GM18870 (cell line): ENCODE data around the gene NACC2.

ENCODE experiments used
- ATAC-seq: cut with Tn5 transposase; IDR thresholded peaks from one replicate; pipeline ENCODE4 v1.9.1; 2021; ENCODE audit warnings: moderate library complexity; ENCODE audit not compliant: unreplicated experiment

Gene NACC2

DNA sequence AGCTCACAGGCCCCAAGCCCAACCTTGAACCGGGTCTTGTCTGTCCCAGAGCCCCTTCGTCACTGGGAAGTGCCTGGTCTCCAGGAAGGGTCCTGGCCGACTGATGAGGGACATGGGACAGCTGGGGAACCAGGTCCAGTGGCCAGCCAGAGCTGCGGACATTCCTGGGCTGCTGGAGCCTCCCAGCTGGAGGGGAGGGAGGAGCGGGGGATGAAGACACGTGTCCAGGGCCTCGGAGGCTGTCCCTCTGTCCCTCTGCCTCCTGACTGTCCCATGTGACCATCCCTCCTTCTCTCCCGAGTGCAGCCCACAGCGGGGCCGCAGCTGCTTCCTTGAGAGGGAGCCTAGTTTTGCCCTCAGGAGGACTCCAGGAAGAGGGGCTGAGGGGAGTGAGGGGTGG is 92.2 kb downstream of the NACC2 start:
- ATAC-seq: no peak

DNA sequence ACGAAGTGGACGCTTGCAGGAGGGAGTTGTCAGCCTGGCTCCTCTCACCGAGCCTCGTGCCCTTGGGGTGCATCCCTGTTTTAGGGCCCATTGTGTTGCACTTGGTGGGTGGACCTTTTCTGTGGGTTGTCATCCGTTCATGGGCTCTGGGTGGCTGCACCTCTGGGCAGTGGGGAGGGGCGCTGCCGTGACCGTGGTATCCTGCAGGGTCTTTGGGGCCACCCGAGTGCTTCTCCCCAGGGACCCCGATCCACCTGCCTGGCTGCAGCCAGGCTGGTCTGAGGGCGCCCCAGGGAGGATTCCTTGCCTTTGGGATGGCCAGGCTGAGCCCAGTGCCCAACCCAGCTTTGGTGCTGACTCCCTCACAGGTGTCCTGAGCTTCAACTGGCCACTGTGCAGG is 92.9 kb downstream of the NACC2 start:
- ATAC-seq: no peak

DNA sequence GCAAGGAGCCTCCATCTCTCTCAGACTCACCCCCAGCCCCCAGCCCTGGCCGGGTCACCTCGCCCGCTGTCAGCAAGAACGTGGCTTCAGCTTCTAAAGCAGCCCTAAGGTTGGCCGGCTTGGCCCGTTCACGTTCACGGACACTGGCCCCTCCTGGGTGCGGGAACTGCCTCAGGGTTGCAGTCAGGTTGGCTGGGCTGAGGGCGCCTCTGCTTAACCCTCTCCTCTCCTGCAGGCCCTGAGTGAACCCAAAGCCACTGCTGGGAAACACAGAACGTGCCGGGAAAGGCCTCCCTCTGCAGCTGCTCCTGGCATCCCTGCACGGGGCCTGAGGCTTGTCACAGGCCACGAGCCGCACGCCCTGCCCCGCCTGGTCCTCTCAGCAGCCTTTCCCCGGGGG is 93.9 kb downstream of the NACC2 start:
- ATAC-seq: no peak

DNA sequence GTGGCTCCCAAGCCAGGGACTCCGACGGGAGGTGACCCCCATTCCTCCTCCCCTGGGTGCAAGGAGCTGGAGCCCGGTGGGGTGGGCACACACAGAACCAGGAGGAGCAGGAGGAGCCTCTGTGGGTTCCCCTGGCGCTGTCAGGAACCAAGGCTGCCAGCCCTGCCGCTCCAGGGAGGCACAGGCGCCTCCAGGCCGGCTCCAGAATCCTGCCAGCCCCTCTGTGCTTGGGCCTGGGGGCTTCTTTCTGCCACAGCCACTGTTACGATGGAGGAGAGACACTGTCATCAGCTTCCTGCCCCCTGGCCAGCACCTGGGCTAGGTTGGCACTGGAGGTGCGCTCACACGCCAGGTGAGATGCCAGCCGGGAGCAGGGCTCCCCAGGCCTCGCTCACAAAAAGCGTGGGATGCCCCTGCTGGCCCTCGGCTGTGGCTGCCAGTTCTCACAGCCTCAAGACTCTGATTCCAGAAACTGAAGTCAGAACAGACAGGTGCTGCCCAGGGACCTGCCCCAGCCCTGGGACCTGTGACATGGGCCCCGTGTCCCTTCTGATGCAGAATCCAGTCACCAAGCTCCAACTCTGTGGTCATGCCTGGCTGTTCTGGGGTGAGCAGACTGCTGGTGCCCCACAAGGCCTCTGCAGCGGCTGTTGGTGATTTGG is 96.5 kb downstream of the NACC2 start:
- ATAC-seq: no peak

DNA sequence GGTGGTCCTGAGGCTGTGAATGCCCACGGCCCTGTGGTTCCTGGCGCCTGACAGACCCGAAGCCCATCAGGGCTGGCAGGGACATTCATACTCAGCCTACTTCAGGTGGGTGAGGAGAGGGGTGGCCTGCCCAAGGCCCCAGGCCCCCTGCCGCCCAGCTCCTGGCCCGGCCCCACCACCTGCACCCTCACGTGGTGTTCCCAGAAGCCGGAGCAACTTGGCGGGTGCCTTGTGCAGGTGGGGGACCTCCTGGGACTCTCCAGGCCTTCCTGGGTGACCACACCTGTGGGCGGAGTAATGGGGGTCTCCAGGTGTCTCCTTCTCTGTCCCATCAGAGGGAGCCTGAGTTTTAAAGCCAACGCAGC is 97.1 kb downstream of the NACC2 start:
- no peak for ATAC-seq

DNA sequence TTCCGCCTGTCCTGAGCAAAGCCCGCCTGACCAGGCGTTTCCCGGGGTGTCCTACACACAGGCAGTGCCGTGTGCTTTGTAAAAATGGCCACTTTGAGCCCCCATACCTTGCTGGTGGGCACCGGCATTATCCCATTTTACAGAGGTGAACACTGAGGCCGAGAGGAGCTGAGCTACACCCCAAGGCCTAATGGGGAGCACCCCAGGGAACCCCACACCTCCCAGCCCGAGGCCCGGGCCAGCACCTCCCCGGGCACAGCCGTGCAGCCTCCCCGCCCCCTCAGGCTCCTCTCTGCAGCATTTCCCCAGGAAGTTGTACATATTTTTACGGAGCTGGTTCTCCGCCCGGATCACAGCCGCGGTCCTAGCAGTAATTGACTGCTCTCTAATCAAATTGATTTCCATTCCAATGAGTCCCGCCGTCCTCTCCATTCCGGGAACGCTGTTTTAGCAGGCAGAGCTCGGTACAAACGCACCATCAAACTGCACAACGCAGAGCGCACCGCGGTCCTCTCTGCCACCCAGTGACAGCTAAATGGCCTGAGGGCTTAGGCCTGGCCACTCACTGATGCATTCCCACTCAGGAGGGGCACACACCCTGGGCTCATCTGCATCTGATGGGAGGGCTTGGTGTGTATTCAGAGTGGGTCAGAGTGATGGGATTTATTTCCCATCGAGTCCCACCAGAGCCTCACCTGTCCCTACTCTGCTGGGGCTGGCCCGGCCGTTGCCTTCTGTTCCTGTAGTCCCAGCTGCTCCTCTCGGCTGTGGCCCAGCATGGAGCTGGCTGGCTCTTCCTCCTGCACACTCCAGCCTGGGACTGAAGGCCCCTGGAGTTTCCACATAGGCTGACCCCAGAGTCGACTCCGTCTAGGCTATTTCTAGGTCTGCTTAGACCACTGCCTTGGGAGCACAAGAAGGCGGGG is 97.7 kb downstream of the NACC2 start:
- ATAC-seq: no peak

DNA sequence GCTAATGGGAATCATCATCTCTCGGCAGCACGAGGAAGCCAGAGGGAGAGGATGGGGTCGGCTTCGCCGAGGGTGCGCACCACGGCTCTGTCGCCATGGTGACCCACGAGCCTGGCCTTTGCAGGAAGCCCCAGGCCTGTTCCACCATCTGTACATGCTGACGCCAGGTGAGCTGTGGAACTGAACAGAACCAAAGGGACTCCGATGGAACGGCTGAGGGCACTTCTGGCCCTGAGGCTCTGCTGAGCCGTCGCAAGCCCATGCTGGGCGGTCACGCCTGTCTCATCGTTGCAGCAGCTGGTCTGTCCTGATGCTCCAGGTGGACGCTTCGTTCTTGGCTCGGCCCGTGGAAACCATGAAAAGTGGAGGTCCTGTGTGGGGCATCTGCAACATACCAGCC is 99.3 kb downstream of the NACC2 start:
- ATAC-seq: no peak

DNA sequence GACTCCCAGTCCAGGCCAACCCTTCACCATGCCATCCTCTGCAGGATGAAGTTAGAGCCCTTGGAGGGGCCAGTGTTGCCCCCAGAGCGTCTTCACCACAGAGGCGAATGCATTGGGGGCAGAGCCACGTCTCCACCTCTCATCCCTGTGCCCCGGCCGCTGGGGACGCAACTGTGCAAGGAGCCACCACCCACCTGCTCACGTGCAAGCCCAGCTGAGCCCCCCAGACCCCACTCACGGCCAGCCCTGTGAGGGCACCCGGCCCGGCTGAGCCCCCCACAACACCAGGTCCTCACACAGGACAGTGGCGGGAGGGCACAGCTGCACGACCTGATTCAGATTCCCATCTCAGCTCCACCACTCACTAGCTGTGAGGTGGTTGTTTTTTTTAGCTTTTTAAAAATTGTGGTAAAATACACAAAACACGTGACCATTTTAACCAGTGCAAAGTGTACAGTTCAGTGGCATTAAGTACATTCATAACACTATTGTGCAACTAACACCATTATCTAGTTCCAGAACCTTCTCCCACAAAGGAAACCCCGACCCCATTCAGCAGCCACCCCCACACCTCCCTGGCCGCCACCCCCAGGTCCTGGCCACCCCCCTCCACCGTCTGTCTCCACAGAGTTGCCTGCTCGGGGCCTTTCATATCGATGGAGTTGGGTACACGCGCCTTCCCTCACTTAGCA is 100.4 kb downstream of the NACC2 start:
- no peak for ATAC-seq

DNA sequence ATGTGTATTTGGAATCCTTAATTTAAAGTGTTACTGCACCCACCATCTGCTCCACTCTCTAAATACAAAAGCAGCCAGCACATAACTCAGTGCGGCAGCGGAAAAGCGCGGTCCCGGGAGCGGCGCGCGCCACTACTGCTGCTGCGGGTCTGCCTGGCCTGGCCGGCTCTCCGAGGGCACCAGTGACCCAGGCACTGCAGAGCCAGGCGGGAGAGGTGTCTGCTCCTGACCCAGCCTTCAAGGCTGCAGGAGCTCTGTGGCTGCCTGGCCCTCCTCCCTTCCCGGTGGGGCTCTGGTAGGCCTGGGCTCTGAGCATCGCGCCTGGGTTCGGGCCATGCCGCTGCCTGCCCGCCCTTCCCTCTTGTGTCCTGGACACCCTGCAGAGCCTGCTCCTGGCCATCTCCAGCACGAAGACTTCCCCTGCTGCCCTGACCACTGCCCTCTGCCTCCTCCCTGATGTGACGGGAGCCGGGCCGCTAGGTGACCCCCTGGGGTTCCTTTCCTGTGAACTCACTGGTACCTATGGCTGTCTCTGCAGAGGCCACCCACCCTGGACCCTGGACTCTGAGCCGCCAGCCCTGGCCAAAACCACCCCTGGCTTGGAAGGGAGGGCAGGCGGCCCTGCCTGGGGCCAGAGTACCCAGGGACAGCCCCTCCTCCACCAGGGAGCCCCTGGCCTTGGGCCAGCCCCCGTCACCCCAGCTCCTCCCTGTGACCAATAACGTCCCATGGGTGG is 101.2 kb downstream of the NACC2 start:
- no peak for ATAC-seq

DNA sequence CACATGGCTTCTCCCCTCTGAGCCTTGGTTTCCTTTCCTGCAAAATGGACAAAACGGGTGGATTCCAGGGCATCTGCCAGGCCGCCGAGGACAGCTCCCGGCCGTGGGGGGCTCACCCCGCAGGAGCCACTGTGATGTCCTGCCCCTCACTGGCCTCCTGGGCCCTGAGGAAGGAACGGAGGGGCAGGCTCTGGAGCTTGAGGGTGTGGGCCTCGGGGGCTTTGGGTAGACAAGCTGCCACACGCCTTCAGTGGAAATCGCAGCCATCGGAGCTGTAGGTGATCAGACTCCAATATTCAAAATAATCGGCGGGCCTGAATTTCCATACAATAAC is 101.7 kb downstream of the NACC2 start:
- ATAC-seq: no peak

DNA sequence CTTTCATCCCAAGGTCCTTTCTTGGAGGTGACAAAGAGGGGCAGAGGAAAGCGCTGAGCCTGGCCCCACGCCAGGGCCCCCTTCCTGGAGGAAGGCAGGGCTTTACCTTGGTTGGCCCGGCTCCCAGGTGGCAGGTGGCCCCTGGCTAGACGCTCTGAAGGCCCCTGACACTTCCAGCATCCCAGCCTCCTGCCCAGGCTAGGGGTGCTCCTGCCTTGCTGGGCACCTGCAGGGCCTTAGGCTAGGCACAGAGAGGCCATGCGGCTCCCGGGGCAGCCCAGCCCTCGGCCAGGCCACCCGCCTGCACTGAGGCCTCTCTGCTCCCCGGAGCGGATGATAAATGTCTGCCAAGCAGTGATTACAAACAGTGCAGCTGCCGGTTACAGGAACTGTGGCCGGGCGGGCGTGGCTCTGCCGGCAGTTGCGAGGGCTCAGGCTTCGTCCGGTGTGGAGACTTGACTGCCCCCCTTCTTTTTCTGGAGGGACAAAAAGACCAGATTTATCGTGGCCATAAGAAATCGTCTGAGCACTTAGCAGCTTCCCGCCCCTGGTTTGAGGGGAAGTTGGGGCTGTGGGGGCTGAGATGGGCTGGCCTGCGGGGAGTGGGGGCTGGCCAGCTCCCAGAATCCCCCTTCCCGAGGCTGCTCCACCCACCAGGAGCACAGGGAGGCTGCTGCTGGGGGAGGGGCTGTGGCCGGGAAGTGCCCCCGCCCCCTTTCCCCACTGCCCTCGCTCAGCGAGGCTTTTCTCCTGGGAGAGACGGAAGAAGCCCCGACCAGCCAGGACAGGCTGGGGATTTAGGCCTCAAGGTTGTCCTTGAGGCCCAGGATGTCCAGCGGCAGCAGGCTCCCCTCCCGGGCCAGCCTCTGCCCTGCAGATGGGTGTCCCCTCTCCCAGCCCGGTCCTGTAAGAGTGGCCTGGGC is 102.3 kb downstream of the NACC2 start:
- ATAC-seq: no peak

DNA sequence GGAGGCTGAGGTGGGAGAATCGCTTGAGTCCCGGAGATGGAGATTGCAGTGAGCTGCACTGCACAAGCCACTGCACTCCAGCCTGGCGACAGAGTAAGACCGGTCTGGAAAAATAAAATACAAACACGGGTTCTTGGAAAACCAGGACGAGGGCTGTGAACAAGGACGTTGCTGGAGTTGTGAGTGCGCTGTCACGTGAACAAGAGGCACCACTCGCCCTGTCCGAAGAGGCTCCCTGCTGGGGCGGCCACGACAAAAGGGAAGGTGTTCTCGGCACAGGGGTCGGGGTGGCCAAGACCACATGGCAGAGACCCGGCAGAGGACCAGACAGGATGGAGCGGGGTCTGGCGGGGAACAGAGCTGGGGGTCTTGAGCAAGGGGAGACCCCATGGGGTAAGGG is 103.3 kb downstream of the NACC2 start:
- no peak for ATAC-seq

DNA sequence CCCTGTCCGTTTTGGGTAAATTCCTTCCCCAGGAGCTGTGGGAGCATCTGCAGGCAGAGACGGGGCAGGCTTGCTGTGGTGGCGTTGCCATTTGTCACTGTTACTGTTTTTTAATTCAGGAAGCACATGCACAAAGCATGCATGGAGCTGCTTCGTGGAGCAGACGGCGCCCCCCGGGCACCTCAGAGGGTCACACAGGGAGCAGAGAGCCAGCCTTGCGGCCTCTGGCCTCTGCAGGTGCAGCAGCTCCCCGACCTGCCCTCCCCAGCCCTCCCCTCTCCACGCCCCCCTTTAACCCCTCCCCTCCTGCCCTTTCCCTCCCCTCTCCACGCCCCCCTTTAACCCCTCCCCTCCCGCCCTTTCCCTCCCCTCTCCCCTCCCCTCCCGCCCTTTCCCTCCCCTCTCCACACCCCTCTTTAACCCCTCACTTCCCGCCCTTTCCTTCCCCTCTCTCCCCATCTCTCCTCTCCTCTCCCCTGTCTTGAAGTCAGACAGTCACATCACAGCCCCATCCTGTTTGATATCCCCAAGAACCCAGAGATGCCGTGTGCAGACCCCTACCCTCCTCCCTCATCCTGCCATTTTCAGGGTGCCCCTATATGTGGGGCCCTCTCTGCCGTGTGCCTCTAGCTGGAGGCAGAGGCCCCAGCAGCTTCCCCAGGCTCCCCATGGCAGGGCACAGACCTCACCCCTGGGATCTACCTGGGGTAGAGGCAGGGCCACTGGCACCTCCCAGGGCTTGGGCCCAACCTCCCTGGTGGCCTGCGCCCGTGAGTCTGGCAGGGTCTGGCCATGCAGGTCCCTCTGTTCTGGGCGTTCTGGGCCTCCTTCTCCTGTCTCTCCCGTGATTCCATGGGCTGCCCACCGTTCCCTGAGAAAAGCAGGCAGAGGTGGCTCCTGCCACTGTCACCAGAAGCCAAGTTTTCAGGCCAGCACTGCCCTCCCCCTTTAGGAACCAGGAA is 104.3 kb downstream of the NACC2 start:
- no peak for ATAC-seq

DNA sequence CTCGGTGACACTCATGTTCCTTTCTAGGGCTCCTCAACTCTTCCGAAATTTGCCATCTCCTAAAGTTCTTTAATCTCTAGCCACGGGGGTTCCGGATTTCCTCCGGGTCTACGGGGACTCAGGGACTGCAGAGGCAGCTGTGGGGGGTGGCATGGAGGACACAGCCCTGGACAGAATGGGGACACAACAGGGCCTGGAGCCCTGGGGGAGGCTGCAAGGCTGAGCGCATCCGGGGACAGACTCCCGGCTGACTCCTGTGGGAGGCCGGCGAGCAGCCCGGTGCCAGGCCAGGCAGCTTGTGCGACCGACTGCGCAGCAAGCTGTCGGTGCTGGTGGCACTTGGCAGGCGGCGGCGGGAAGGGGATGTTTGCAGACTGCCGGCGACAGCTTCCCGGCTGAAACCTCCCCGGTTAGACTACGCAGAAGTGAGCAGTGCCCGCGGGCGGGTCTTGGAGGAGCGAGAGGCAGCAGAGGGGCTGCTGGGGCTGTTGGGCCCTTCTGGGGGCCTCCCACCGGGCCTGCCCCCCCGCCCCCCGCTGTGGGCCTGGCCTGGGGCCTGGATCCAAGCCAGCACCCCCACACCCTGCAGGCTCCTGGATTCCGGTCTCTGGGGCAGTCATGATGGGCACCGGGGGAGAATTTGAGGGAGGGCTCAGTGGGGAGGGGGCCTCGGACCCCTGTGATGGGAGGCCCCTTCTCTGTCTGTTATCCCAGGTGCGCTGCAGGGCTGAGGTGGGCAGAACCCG is 105.2 kb downstream of the NACC2 start:
- no peak for ATAC-seq

DNA sequence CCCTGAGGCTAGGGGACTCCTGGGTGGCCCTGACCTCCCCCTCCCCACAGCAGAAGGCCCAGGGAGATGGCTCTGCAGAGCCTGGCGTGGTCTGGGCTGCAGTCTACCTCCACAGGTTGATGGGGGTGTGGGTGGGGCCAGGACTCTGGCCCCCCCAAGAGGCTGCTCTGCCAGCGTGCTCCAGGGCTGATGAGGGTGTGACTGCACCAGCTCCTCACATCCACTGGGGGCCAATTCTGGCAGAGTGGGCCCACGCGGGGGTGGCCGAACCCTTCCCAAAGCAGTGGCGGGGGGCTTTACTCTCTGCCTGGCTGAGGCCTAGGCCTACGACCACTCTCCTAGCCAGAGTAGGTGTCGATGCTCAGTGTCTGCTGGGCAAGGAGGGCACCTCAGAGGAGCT is 105.9 kb downstream of the NACC2 start:
- no peak for ATAC-seq

DNA sequence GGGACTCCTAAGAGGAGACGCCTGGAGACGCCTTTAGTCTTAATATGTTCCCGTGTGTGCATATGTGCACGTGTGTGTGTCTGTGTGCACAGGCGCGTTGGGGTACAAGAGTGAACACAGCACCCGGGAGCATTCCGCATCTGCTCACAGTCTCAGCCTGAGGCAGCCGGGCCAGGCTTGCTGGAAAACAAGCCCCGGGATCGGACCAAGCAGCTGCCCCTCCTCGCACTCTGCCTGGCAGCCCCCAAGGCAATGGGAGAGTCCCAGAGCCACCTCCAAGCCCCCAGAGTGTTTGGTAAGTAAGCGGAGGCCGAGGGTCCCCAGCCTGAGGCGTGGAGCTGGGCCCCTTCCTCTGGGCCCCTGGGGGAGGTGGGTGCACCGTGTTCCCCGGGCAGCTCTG is 106.6 kb downstream of the NACC2 start:
- ATAC-seq: no peak

DNA sequence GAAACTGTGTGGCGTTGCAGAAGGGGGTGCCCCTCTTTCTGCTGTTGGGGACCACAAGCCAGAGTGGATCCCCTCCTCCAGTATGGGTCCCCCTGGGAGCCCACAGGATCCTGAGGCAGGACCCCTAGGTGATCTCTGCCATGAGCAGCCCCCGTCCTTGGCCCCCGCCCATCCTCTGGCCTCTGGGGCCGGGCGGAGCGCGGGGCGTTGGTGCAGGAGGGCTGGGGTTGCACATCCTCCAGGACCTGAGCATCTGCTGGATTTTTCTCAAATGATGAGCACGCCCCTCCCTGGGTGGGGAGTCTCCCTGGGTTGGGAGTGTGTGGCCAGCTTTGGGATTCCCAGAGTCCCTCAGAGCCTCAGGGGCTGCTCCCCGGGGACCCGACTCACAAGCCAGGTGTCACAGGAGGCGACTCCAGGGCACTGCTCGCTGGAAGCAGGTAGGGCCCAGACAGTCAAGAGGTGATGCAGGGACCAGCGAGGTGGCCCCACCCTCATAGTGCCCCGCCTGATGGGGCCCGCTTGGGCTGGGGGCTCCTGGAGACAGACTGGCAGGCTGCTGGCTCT is 107.2 kb downstream of the NACC2 start:
- ATAC-seq: no peak

DNA sequence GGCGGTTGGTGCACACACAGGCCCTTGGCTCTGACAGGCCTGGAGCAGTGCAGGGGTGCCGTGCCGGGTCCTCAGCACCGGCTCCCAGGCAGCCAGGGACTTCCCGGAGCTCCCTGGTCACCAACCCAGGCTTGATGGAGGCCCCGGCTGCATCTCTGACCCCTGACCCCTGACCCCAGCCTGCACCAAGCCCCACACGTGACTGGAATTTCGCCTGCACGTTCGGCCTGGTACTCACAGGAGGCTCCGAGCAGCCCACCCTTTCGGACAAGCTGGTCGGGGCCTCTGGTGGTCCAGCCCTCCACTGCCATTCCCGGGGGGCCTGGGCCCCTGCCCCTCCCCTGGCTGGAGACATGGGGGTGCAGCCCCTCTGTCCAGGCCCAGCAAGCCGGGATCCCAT is 108.5 kb downstream of the NACC2 start:
- no peak for ATAC-seq
